Liver (tissue), 9 donors: ENCODE data around the gene EFCAB10. TPM values are rescaled to one million over a fixed set of nuclear protein-coding genes. Genes with fewer than 3 reads are reported as not detected.

Source experiments
- DNase-seq: peaks from one replicate; pipeline ENCODE4 v3.0.0-alpha.2; 2017; ENCODE audit warnings: low spot score
- H3K27ac ChIP-seq, 2 donors: one replicate each; pipeline ENCODE4 v1.7.0; 2013; ENCODE audit warnings: inconsistent platforms in 2 of 2, low read length in 2 of 2, control low read depth in 1 of 2, low read depth in 1 of 2, mild to moderate bottlenecking in 1 of 2
- H3K27me3 ChIP-seq, 4 donors: one replicate each; pipeline versions ENCODE4 v1.6.1 to v1.7.0; 2013; ENCODE audit warnings: low read length in 3 of 4, inconsistent platforms in 1 of 4, mild to moderate bottlenecking in 1 of 4, moderate library complexity in 1 of 4; ENCODE audit not compliant: control insufficient read depth in 4 of 4, insufficient read depth in 4 of 4
- H3K36me3 ChIP-seq, 4 donors: one replicate each; pipeline versions ENCODE4 v1.6.1 to v1.7.0; 2013; ENCODE audit warnings: low read length in 3 of 4, mild to moderate bottlenecking in 3 of 4, low read depth in 1 of 4, moderate library complexity in 1 of 4; ENCODE audit not compliant: control insufficient read depth in 4 of 4, insufficient read depth in 3 of 4
- H3K4me1 ChIP-seq, 4 donors: one replicate each; pipeline versions ENCODE4 v1.6.1 to v1.7.0; 2013; ENCODE audit warnings: low read length in 3 of 4, mild to moderate bottlenecking in 3 of 4, moderate library complexity in 1 of 4; ENCODE audit not compliant: control insufficient read depth in 4 of 4, insufficient read depth in 4 of 4
- H3K4me3 ChIP-seq, 3 donors: one replicate each; pipeline versions ENCODE4 v1.6.1 to v1.7.0; 2013; ENCODE audit warnings: low read length in 3 of 3, control low read depth in 1 of 3, low read depth in 1 of 3, mild to moderate bottlenecking in 1 of 3
- H3K9ac ChIP-seq, 2 donors: one replicate each; pipeline ENCODE4 v1.7.0; 2013; ENCODE audit warnings: low read length in 2 of 2, mild to moderate bottlenecking in 2 of 2, moderate library complexity in 2 of 2, control low read depth in 1 of 2, low read depth in 1 of 2
- H3K9me3 ChIP-seq, 4 donors: one replicate each; pipeline versions ENCODE4 v1.6.1 to v1.7.0; 2013; ENCODE audit warnings: low read length in 3 of 4; ENCODE audit not compliant: control insufficient read depth in 4 of 4
- ATF3 ChIP-seq: IDR thresholded peaks from 2 replicates; pipeline ENCODE4 v1.6.1; 2016; ENCODE audit warnings: antibody characterized with exemption
- EGR1 ChIP-seq, 2 donors: IDR thresholded peaks; 2 replicates each; pipeline ENCODE4 v1.6.1; 2016 to 2018; ENCODE audit warnings: antibody characterized with exemption in 2 of 2, low read depth in 2 of 2
- FOXA1 ChIP-seq: IDR thresholded peaks from 2 replicates; pipeline ENCODE4 v1.6.1; 2016; ENCODE audit warnings: antibody characterized with exemption
- FOXA2 ChIP-seq: IDR thresholded peaks from 2 replicates; pipeline ENCODE4 v1.6.1; 2016; ENCODE audit warnings: antibody characterized with exemption
- HNF4G ChIP-seq: IDR thresholded peaks from 2 replicates; pipeline ENCODE4 v1.6.1; 2016; ENCODE audit warnings: antibody characterized with exemption
- MAX ChIP-seq: IDR thresholded peaks from 2 replicates; pipeline ENCODE4 v1.6.1; 2016; ENCODE audit warnings: antibody characterized with exemption
- RAD21 ChIP-seq, 2 donors: IDR thresholded peaks; 2 replicates each; pipeline ENCODE4 v1.6.1; 2016; ENCODE audit warnings: antibody characterized with exemption in 2 of 2, mild to moderate bottlenecking in 2 of 2
- REST ChIP-seq: IDR thresholded peaks from 2 replicates; pipeline ENCODE4 v1.6.1; 2016; ENCODE audit warnings: antibody characterized with exemption, mild to moderate bottlenecking
- RXRA ChIP-seq, 2 donors: IDR thresholded peaks; 2 replicates each; pipeline ENCODE4 v1.6.1; 2017 to 2018; ENCODE audit warnings: antibody characterized with exemption in 2 of 2, mild to moderate bottlenecking in 1 of 2
- SP1 ChIP-seq: IDR thresholded peaks from 2 replicates; pipeline ENCODE4 v1.6.1; 2018; ENCODE audit warnings: antibody characterized with exemption, mild to moderate bottlenecking
- TAF1 ChIP-seq: conservative IDR thresholded peaks from 2 replicates; pipeline ENCODE4 v1.6.1; 2016; ENCODE audit warnings: antibody characterized with exemption, mild to moderate bottlenecking
- YY1 ChIP-seq: IDR thresholded peaks from 2 replicates; pipeline ENCODE4 v1.6.1; 2016; ENCODE audit warnings: antibody characterized with exemption, mild to moderate bottlenecking
- ZBTB33 ChIP-seq: IDR thresholded peaks from 2 replicates; pipeline ENCODE4 v1.6.1; 2016; ENCODE audit warnings: antibody characterized with exemption
- whole genome bisulfite sequencing: extraction: QIAGEN DNeasy Blood & Tissue Kit; methylation state at CpG from one replicate; pipeline ENCODE4 v1.1.7; 2013; 5-methylcytosine and 5-hydroxymethylcytosine counted together
- polyA plus RNA-seq, 2 donors: library from polyadenylated mRNA; stranded (reverse) in 1 of 2; unstranded in 1 of 2; fragments of 200-250 nt in 1 of 2; fragments of >200 nt in 1 of 2; fragmentation: Nextera tagmentation in 1 of 2; extraction: Ambion mirVana in 1 of 2; gene quantifications; one replicate each; pipeline versions ENCODE4 v1.2.1 to v1.2.3, GENCODE V29; 2013 to 2015
- total RNA-seq, 2 donors: library from RNA; depleted of rRNA; stranded (reverse); fragments of >200 nt; gene quantifications; one replicate each; pipeline ENCODE4 v1.2.3, GENCODE V29; 2014
- donor health status: healthy.
- donor health status: healthy.
- donor health status: healthy.
- donor health status: healthy.
- donor health status: healthy.

EFCAB10 gene
- total and polyA plus RNA-seq, 4 donors: 0.25 TPM; not detected in 3

GRCh38 chr7:105538339-105538738, 43.0 kb downstream of the EFCAB10 start:
- H3K27me3 ChIP-seq: no peaks in the 10 kb centered on the region
- TF ChIP-seq FOXA2 (no peak), RAD21 (IDR thresholded peaks at IDR 0.05) (no peak), MAX (no peak), FOXA1 (no peak), REST (no peak), EGR1 (IDR thresholded peaks at IDR 0.05; ENCODE audit: low read depth in 2 of 2) (no peak), ATF3 (no peak), YY1 (no peak), ZBTB33 (no peak), RXRA (IDR thresholded peaks at IDR 0.05) (no peak), HNF4G (no peak), SP1 (no peak)
- no peak overlapping the region for H3K27ac ChIP-seq
- no peaks in the 10 kb centered on the region for H3K9me3 ChIP-seq
- 93% methylated on average over 2 of the region's 2 CpGs for WGBS
- DNase-seq: no peak
- H3K9ac ChIP-seq: no peak overlapping the region
- no peak overlapping the region for H3K4me3 ChIP-seq
- H3K4me1 ChIP-seq: peaks cover 0 to 3% (median 2%) of the 10 kb centered on the region in 4 donors
- H3K36me3 ChIP-seq: peaks cover 11 to 42% (median 25%) of the 10 kb centered on the region in 4 donors

- Histone ChIP-seq H3K4me1 (peaks cover 0 to 17% (median 15%) of the 10 kb centered on the region in 4 donors), H3K27me3 (no peaks in the 10 kb centered on the region), H3K27ac (peak overlapping the region; percentile 80 to 83), H3K9ac (peak overlapping the region; percentile 79 to 85), H3K9me3 (no peaks in the 10 kb centered on the region), H3K36me3 (peaks cover 2 to 7% (median 4%) of the 10 kb centered on the region in 4 donors), H3K4me3 (peak overlapping the region; percentile 87 to 96 (median 94))
- TF ChIP-seq TAF1: no peak
- WGBS: 39% methylated on average over 12 of the region's 12 CpGs
- DNase-seq: no peak
Measured at GRCh38 chr7:105532709-105533460, 48.4 kb downstream of the EFCAB10 start.
